H9 (cell line): ENCODE measurements around the gene NEUROD2. TPM values are rescaled to one million over a fixed set of nuclear protein-coding genes. Genes with fewer than 3 reads are reported as not detected.

Experiments
- DNase-seq: peaks from one replicate; pipeline ENCODE4 v3.0.0-alpha.2; 2017
- H2AFZ ChIP-seq: one replicate; pipeline ENCODE4 v1.6.1; 2013; ENCODE audit warnings: mild to moderate bottlenecking, low read length, control low read depth, moderate library complexity
- H2AK5ac ChIP-seq: 2 replicates; pipeline ENCODE4 v1.6.1; 2013; ENCODE audit warnings: low read length, control low read depth, mixed read lengths; ENCODE audit not compliant: insufficient read length
- H2BK120ac ChIP-seq: one replicate; pipeline ENCODE4 v1.6.1; 2013; ENCODE audit warnings: low read depth, mild to moderate bottlenecking, low read length, control low read depth, inconsistent platforms; ENCODE audit not compliant: poor library complexity, severe bottlenecking
- H2BK12ac ChIP-seq: 2 replicates; pipeline ENCODE4 v1.6.1; 2013; ENCODE audit warnings: low read length, control low read depth, mixed read lengths, low read depth; ENCODE audit not compliant: insufficient read length
- H2BK15ac ChIP-seq: 2 replicates; pipeline ENCODE4 v1.6.1; 2013; ENCODE audit warnings: low read depth, low read length, control low read depth
- H2BK20ac ChIP-seq: one replicate; pipeline ENCODE4 v1.6.1; 2013; ENCODE audit warnings: low read depth, mild to moderate bottlenecking, low read length, control low read depth, inconsistent platforms; ENCODE audit not compliant: poor library complexity, severe bottlenecking
- H2BK5ac ChIP-seq: 2 replicates; pipeline ENCODE4 v1.6.1; 2013; ENCODE audit warnings: low read length, control low read depth, mixed read lengths; ENCODE audit not compliant: insufficient read length
- H3K14ac ChIP-seq: 2 replicates; pipeline ENCODE4 v1.6.1; 2013; ENCODE audit warnings: low read length, control low read depth; ENCODE audit not compliant: insufficient read depth
- H3K18ac ChIP-seq: 2 replicates; pipeline ENCODE4 v1.6.1; 2013; ENCODE audit warnings: low read depth, mild to moderate bottlenecking, mixed read lengths, low read length, control low read depth; ENCODE audit not compliant: insufficient read length
- H3K23ac ChIP-seq: 2 replicates; pipeline ENCODE4 v1.6.1; 2013; ENCODE audit warnings: low read length, control low read depth, mixed read lengths, low read depth; ENCODE audit not compliant: insufficient read length
- H3K23me2 ChIP-seq: 2 replicates; pipeline ENCODE4 v1.6.1; 2013; ENCODE audit warnings: low read depth, mild to moderate bottlenecking, mixed read lengths, low read length, control low read depth; ENCODE audit not compliant: insufficient read length, poor library complexity, severe bottlenecking
- H3K27ac ChIP-seq: 2 replicates; pipeline ENCODE4 v1.5.1; 2013; ENCODE audit warnings: low read length, control low read depth, mixed read lengths, low read depth; ENCODE audit not compliant: insufficient read length
- H3K27me3 ChIP-seq: 2 replicates; pipeline ENCODE4 v1.6.1; 2013; ENCODE audit warnings: low read length, control low read depth, inconsistent platforms; ENCODE audit not compliant: insufficient read depth
- H3K4ac ChIP-seq: 2 replicates; pipeline ENCODE4 v1.6.1; 2013; ENCODE audit warnings: low read depth, mild to moderate bottlenecking, control low read depth, inconsistent platforms, low read length, moderate library complexity
- H3K4me1 ChIP-seq: 2 replicates; pipeline ENCODE4 v1.6.1; 2013; ENCODE audit warnings: low read length, control low read depth, inconsistent platforms; ENCODE audit not compliant: insufficient read depth
- H3K4me2 ChIP-seq: 2 replicates; pipeline ENCODE4 v1.6.1; 2013; ENCODE audit warnings: low read length, control low read depth, mixed read lengths; ENCODE audit not compliant: insufficient read length, insufficient read depth
- H3K56ac ChIP-seq: 2 replicates; pipeline ENCODE4 v1.6.1; 2013; ENCODE audit warnings: low read depth, mild to moderate bottlenecking, mixed read lengths, low read length, control low read depth; ENCODE audit not compliant: insufficient read length
- H3K79me1 ChIP-seq: 2 replicates; pipeline ENCODE4 v1.6.1; 2013; ENCODE audit warnings: low read depth, mild to moderate bottlenecking, moderate library complexity, low read length, control low read depth, inconsistent platforms; ENCODE audit not compliant: insufficient read depth, poor library complexity, severe bottlenecking
- H3K79me2 ChIP-seq: 2 replicates; pipeline ENCODE4 v1.6.1; 2013; ENCODE audit warnings: low read length, control low read depth, inconsistent platforms; ENCODE audit not compliant: insufficient read depth
- H3K9ac ChIP-seq: 2 replicates; pipeline ENCODE4 v1.6.1; 2013; ENCODE audit warnings: low read length, control low read depth, mixed read lengths; ENCODE audit not compliant: insufficient read length; ENCODE audit errors: extremely low read depth
- H3K9me3 ChIP-seq: one replicate; pipeline ENCODE4 v1.6.1; 2013; ENCODE audit warnings: low read depth, low read length, inconsistent platforms; ENCODE audit not compliant: control insufficient read depth
- H3T11ph ChIP-seq: one replicate; pipeline ENCODE4 v1.6.1; 2013; ENCODE audit warnings: mild to moderate bottlenecking, low read length, control low read depth, inconsistent platforms
- H4K20me1 ChIP-seq: one replicate; pipeline ENCODE4 v1.6.1; 2013; ENCODE audit not compliant: control insufficient read depth, insufficient read length, insufficient read depth
- H4K5ac ChIP-seq: 2 replicates; pipeline ENCODE4 v1.6.1; 2013; ENCODE audit warnings: low read depth, mild to moderate bottlenecking, mixed read lengths, low read length, control low read depth; ENCODE audit not compliant: insufficient read length
- H4K8ac ChIP-seq: replicated peaks from 2 replicates; pipeline ENCODE4 v1.6.1; 2013; ENCODE audit warnings: low read length, control low read depth, mixed read lengths, low read depth; ENCODE audit not compliant: insufficient read length
- H4K91ac ChIP-seq: 2 replicates; pipeline ENCODE4 v1.6.1; 2013; ENCODE audit warnings: low read depth, mild to moderate bottlenecking, moderate library complexity, mixed read lengths, low read length, control low read depth; ENCODE audit not compliant: insufficient read length
- H3K27ac Mint-ChIP-seq, 3 experiments: 2 replicates in 2 of 3; 3 replicates in 1 of 3; pipeline ENCODE4 v1.8.0; 2020 to 2021; ENCODE audit warnings: mixed read lengths in 3 of 3, mild to moderate bottlenecking in 1 of 3, moderate library complexity in 1 of 3
- H3K27me3 Mint-ChIP-seq: 2 replicates; pipeline ENCODE4 v1.8.0; 2021; ENCODE audit warnings: low read depth, mild to moderate bottlenecking, moderate library complexity, mixed read lengths
- H3K36me3 Mint-ChIP-seq, 3 experiments: 2 replicates in 2 of 3; 3 replicates in 1 of 3; pipeline ENCODE4 v1.8.0; 2020 to 2021; ENCODE audit warnings: low read depth in 3 of 3, mixed read lengths in 3 of 3; ENCODE audit not compliant: insufficient read depth in 1 of 3
- H3K4me1 Mint-ChIP-seq, 2 experiments: 2 replicates each; pipeline ENCODE4 v1.8.0; 2020; ENCODE audit warnings: mixed read lengths in 2 of 2
- H3K4me3 Mint-ChIP-seq, 2 experiments: 2 replicates in 1 of 2; 3 replicates in 1 of 2; pipeline ENCODE4 v1.8.0; 2020 to 2021; ENCODE audit warnings: mild to moderate bottlenecking in 2 of 2, mixed read lengths in 2 of 2, moderate library complexity in 1 of 2
- H3K9me3 Mint-ChIP-seq, 2 experiments: 2 replicates in 1 of 2; 3 replicates in 1 of 2; pipeline ENCODE4 v1.8.0; 2020; ENCODE audit warnings: mild to moderate bottlenecking in 2 of 2, mixed read lengths in 2 of 2, moderate library complexity in 1 of 2
- whole genome bisulfite sequencing: extraction: QIAGEN DNeasy Blood & Tissue Kit; methylation state at CpG from one replicate; pipeline ENCODE4 v1.1.7; 2013; ENCODE audit warnings: missing lambda C conversion rate, low lambda C conversion rate, mixed read lengths; ENCODE audit not compliant: insufficient read length; ENCODE audit errors: extremely low coverage; 5-methylcytosine and 5-hydroxymethylcytosine counted together
- total RNA-seq: library from RNA; stranded (reverse); gene quantifications from 2 replicates; pipeline ENCODE4 v1.2.1, GENCODE V29; 2021
- TF ChIP-seq, protein P1 (sequence below): fragments of 200-600 bp; sonication (generic); conservative IDR thresholded peaks from 3 replicates; pipeline ENCODE4 v1.8.0; 2021; ENCODE audit warnings: antibody characterized with exemption, mild to moderate bottlenecking

The NEUROD2 gene
- total RNA-seq, 1 experiment from 2014 or later, result not detected

DNA sequence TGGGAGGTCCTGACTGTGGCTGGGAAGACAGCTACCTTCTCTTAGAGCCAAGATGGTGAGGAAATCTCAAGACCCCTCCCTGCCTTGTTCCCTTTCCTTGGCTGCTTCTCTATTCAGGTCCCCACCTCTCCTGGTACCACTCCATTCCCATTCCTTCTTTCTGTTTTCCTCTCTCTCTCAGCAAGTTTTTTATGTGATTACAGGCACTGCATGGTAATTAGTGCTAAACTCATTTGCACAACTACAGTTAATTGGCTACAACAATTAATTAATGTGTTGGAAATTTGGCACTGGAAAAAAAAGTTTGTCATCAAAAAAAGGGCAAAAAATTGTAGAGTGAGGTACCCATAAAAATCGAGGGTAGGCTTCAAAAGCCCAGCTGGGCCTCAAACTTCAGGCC is 45.3 kb downstream of the NEUROD2 start:
- Histone ChIP-seq H3K27ac (no peak overlapping the region), H2BK15ac (no peak overlapping the region), H4K5ac (no peak overlapping the region), H3K4me1 (peaks cover 6% of the 10 kb centered on the region; the same call in 1 of the 2 replicates), H3K27me3 (no peaks in the 10 kb centered on the region), H2AK5ac (no peak overlapping the region), H4K91ac (no peak overlapping the region), H4K20me1 (no peaks in the 10 kb centered on the region), H3T11ph (no peak overlapping the region), H4K8ac (no peak overlapping the region), H2BK120ac (no peak overlapping the region), H2BK12ac (no peak overlapping the region), H3K79me1 (no peaks in the 10 kb centered on the region), H3K14ac (no peak overlapping the region), H2BK5ac (no peak overlapping the region), H3K23me2 (no peaks in the 10 kb centered on the region), H3K4me2 (no peak overlapping the region), H2BK20ac (no peak overlapping the region), H3K4ac (no peak overlapping the region), H3K56ac (no peak overlapping the region), H3K9ac (no peak overlapping the region), H2AFZ (no peak overlapping the region), H3K23ac (no peak overlapping the region), H3K79me2 (no peaks in the 10 kb centered on the region), H3K18ac (no peak overlapping the region), H3K9me3 (no peaks in the 10 kb centered on the region)
- H3K27me3 Mint-ChIP-seq, result no peaks in the 10 kb centered on the region; the same call in 1 of the 2 replicates
- H3K27ac Mint-ChIP-seq, result peak overlapping the region in 1 of 3 experiments; percentile 47; a peak in 3 of 7 replicates
- no CpG with 5 or more reads among the region's 1 CpG for WGBS
- TF ChIP-seq, protein P1, sequence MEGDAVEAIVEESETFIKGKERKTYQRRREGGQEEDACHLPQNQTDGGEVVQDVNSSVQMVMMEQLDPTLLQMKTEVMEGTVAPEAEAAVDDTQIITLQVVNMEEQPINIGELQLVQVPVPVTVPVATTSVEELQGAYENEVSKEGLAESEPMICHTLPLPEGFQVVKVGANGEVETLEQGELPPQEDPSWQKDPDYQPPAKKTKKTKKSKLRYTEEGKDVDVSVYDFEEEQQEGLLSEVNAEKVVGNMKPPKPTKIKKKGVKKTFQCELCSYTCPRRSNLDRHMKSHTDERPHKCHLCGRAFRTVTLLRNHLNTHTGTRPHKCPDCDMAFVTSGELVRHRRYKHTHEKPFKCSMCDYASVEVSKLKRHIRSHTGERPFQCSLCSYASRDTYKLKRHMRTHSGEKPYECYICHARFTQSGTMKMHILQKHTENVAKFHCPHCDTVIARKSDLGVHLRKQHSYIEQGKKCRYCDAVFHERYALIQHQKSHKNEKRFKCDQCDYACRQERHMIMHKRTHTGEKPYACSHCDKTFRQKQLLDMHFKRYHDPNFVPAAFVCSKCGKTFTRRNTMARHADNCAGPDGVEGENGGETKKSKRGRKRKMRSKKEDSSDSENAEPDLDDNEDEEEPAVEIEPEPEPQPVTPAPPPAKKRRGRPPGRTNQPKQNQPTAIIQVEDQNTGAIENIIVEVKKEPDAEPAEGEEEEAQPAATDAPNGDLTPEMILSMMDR, result no peak
- no peak for DNase-seq
- H3K36me3 Mint-ChIP-seq, result peaks cover 0 to 4% (median 2%) of the 10 kb centered on the region in 3 experiments; a peak in 4 of 7 replicates
- H3K4me1 Mint-ChIP-seq, result peaks cover 14 to 25% of the 10 kb centered on the region in 2 experiments
- H3K4me3 Mint-ChIP-seq, result no peak overlapping the region
- H3K9me3 Mint-ChIP-seq, result no peaks in the 10 kb centered on the region
